Parathyroid adenoma (tissue), 2 donors: Measurements from ENCODE around the gene IL17RB.

Experiments
- H2AFZ ChIP-seq: fragments of 300-600 bp; sonication (generic); one replicate; pipeline ENCODE4 v1.7.0; 2017; ENCODE audit warnings: antibody characterized with exemption, mild to moderate bottlenecking
- H3K27ac ChIP-seq: fragments of 300-600 bp; sonication (generic); one replicate; pipeline ENCODE4 v1.7.0; 2017
- H3K27me3 ChIP-seq: fragments of 300-600 bp; sonication (generic); one replicate; pipeline ENCODE4 v1.7.0; 2017; ENCODE audit warnings: low read length; ENCODE audit not compliant: control insufficient read depth, insufficient read depth
- H3K36me3 ChIP-seq: fragments of 300-600 bp; sonication (generic); one replicate; pipeline ENCODE4 v1.7.0; 2017; ENCODE audit warnings: low read length; ENCODE audit not compliant: control insufficient read depth, insufficient read depth
- H3K4me1 ChIP-seq: fragments of 300-600 bp; sonication (generic); one replicate; pipeline ENCODE4 v1.7.0; 2017; ENCODE audit warnings: control low read depth
- H3K4me2 ChIP-seq: fragments of 300-600 bp; sonication (generic); one replicate; pipeline ENCODE4 v1.7.0; 2017; ENCODE audit warnings: low read length
- H3K4me3 ChIP-seq: fragments of 300-600 bp; sonication (generic); one replicate; pipeline ENCODE4 v1.7.0; 2017; ENCODE audit warnings: low read depth, low read length
- H3K79me2 ChIP-seq: fragments of 300-600 bp; sonication (generic); one replicate; pipeline ENCODE4 v1.7.0; 2017; ENCODE audit warnings: control low read depth
- H3K9ac ChIP-seq: fragments of 300-600 bp; sonication (generic); one replicate; pipeline ENCODE4 v1.7.0; 2017; ENCODE audit warnings: mild to moderate bottlenecking
- H3K9me3 ChIP-seq: fragments of 300-600 bp; sonication (generic); one replicate; pipeline ENCODE4 v1.7.0; 2017; ENCODE audit warnings: low read length; ENCODE audit not compliant: control insufficient read depth
- TF ChIP-seq, protein P1 (sequence below): fragments of 300-600 bp; sonication (generic); IDR thresholded peaks from one replicate; pipeline ENCODE4 v1.7.0; 2017; ENCODE audit warnings: antibody characterized with exemption, mild to moderate bottlenecking
- donor health status: primary hyperparathyroidism.

Gene IL17RB

DNA sequence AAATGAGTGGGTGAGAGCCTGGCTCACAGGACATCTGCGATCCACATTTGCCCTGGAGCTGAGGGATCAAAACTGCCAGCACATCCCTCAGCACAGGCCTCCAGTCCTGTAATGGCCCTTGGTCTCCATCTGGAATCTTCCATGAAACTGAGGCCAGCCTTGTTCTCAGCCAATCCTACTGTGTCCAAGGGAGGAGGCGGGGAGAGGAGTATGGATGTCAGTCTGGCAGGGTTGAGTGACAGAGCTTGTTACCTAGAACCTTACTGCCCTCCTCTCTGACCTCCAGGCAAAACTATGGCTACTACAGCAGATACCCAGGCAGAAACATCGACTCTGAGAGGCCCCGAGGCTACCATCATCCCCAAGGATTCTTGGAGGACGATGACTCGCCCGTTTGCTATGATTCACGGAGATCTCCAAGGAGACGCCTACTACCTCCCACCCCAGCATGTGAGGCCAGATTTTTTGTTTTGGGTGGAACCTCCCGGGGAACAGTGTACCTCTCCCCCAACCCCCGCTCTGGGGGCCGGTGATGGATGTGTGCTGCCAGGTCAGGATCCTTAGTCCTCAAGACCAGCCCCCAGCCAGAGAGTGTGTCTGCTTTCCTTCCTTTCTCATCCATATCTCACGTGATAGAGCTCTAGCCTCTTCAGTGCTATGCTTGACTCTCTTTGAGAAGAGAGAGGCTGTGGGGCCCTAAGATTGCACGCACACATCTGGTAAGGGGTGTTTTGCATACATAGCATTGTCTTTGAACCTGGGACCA, 41.5 kb upstream of the IL17RB start:
- H3K27ac ChIP-seq, result no peak overlapping the region
- H3K4me2 ChIP-seq, result no peak overlapping the region
- H3K79me2 ChIP-seq, result no peaks in the 10 kb centered on the region
- TF ChIP-seq, protein P1, sequence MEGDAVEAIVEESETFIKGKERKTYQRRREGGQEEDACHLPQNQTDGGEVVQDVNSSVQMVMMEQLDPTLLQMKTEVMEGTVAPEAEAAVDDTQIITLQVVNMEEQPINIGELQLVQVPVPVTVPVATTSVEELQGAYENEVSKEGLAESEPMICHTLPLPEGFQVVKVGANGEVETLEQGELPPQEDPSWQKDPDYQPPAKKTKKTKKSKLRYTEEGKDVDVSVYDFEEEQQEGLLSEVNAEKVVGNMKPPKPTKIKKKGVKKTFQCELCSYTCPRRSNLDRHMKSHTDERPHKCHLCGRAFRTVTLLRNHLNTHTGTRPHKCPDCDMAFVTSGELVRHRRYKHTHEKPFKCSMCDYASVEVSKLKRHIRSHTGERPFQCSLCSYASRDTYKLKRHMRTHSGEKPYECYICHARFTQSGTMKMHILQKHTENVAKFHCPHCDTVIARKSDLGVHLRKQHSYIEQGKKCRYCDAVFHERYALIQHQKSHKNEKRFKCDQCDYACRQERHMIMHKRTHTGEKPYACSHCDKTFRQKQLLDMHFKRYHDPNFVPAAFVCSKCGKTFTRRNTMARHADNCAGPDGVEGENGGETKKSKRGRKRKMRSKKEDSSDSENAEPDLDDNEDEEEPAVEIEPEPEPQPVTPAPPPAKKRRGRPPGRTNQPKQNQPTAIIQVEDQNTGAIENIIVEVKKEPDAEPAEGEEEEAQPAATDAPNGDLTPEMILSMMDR, result no peak
- no peak overlapping the region for H2AFZ ChIP-seq
- H3K36me3 ChIP-seq, result no peaks in the 10 kb centered on the region
- H3K4me3 ChIP-seq, result no peak overlapping the region
- H3K9ac ChIP-seq, result no peak overlapping the region
- no peaks in the 10 kb centered on the region for H3K27me3 ChIP-seq
- no peaks in the 10 kb centered on the region for H3K4me1 ChIP-seq
- no peaks in the 10 kb centered on the region for H3K9me3 ChIP-seq

DNA sequence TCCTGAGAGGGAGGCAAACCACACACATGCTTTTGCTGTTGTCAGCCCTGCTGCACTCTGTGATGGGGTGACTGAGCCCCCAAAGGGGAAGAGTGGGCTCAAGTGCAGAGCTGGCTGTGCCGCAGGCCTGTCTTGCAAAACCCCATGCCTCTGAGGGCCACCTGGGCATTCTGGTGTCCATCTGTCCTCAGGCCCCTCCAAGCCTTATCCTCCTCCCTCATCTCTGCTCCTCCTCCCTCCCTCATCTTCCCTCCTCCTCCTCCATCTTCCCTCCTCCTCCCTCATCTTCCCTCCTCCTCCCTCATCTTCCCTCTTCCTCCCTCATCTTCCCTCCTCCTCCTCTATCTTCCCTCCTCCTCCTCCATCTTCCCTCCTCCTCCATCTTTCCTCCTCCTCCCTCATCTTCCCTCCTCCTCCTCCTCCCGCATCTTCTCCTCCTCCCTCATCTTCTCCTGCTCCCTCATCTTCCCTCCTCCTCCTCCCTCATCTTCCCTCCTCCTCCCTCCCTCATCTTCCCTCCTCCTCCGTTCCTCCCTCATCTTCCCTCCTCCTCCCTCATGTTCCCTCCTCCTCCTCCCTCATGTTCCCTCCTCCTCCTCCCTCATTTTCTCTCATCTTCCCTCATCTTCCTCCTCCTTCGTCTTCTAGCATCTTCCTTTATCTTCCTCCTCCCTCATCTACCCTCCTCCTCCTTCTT, 40.8 kb upstream of the IL17RB start:
- Histone ChIP-seq H3K9me3 (no peaks in the 10 kb centered on the region), H3K4me3 (no peak overlapping the region), H3K4me2 (no peak overlapping the region), H3K9ac (no peak overlapping the region), H3K36me3 (no peaks in the 10 kb centered on the region), H3K4me1 (no peaks in the 10 kb centered on the region), H2AFZ (no peak overlapping the region), H3K27ac (no peak overlapping the region), H3K27me3 (no peaks in the 10 kb centered on the region), H3K79me2 (no peaks in the 10 kb centered on the region)
- TF ChIP-seq, protein P1, result no peak

DNA sequence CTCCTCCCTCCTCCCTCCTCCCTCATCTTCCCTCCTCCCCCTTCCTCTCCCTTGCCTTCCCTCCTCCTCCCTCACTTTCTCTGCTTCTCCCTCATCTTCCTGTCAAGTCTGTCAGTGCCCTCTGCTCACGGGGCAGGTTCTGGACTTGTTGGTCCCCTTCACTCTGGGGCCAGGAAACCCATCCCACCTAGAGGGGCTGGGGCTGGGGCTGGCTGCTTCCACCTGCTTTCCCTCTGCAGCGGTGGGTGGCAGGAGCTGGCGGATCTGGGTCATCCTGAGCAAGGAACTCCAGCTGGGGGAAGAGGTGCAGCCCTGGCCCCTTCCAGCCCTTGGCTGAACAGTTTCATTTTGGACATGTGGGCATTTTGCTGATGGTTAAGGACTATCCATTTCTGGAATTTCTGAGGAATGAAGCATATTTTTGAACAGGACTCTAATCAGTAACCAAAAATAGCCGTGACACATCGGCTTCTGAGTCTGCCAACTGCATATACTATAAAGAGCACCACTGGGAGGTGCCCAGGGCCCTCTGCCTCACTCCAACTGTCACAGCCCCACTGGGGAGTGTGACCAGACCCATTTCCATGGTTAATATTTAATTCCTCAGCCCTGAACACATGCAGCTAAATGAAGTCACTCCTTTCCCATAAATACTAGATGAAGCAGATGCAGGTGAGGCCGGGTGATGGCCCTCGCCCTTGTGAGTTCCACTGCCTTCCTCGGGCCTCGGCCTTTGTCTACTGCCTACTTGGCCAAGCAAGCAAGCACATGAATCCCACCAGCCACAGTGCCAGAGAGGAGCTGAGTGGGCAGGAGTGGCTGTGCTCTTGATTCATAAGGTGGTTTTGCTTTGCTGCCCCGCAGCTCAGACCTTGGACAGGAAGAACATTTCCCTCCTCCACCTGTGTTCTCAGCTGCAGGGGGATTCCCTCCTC, 39.9 kb upstream of the IL17RB start:
- H2AFZ ChIP-seq, result no peak overlapping the region

DNA sequence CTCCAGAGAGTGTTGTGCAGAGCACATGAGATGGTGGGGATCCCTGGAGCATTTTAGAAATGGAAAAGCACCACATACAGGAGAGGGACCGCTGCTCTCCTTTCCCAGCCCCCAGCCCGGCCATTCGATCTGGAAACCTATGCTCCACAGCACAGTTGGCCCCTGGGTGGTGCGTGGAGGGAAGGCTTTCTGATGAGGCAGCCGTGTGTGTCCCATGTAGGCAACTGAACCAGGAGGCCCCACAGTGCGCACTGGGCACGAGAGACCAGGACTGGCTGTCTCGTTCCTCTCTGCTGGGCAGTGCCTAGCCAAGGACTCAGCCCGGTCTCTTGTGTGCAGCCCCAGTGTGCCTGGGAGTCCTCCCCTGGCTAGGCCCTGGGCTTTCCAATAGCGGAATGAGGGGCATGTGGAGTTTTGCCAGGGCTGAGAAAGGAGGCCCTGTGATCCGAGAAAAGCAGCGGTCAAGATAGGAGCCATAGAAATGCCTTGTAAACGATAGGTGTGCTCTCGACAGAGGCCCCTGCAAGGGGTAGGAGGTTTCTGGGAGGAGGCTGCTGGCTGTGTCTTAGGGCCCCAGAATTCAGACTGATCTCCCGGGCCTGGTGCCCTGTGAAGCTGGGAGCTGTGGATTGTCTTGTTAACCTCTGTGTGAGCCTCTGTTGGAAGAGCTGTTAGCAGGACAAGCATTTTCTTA, 39.1 kb upstream of the IL17RB start:
- no peaks in the 10 kb centered on the region for H3K9me3 ChIP-seq
- no peaks in the 10 kb centered on the region for H3K27me3 ChIP-seq
- no peaks in the 10 kb centered on the region for H3K4me1 ChIP-seq
- H2AFZ ChIP-seq, result no peak overlapping the region
- no peak overlapping the region for H3K4me3 ChIP-seq
- H3K4me2 ChIP-seq, result no peak overlapping the region
- H3K36me3 ChIP-seq, result no peaks in the 10 kb centered on the region
- TF ChIP-seq, protein P1, result no peak
- no peak overlapping the region for H3K27ac ChIP-seq
- H3K9ac ChIP-seq, result no peak overlapping the region
- H3K79me2 ChIP-seq, result no peaks in the 10 kb centered on the region

More for the DNA sequence above, 39.9 kb upstream of the IL17RB start:
- Histone ChIP-seq H3K4me2 (no peak overlapping the region), H3K79me2 (no peaks in the 10 kb centered on the region), H3K4me3 (no peak overlapping the region), H3K9ac (no peak overlapping the region), H3K4me1 (no peaks in the 10 kb centered on the region), H3K27me3 (no peaks in the 10 kb centered on the region), H3K36me3 (no peaks in the 10 kb centered on the region), H3K9me3 (no peaks in the 10 kb centered on the region), H3K27ac (no peak overlapping the region)
- TF ChIP-seq, protein P1, result no peak
